ENCODE measurements around the gene BNC2.

DNA sequence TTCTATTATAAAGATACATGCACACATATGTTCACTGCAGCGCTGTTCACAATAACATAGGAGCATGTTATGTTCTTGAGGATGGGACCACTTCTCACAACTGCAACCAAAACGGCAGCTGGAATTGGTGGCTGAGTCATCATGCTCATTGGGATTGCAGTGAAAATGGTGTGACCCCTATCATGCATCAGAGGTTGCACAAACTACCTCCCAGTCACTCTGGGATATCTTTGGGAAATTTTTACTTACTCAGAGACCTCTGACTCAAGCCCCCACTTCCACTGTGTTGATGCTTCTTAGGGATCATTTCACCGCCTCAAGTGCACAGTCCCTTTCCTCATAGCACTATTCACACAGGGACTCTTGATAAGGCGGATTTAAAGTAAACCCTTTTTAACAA lies 474.1 kb downstream of the BNC2 start:
- TF ChIP-seq, protein P1, sequence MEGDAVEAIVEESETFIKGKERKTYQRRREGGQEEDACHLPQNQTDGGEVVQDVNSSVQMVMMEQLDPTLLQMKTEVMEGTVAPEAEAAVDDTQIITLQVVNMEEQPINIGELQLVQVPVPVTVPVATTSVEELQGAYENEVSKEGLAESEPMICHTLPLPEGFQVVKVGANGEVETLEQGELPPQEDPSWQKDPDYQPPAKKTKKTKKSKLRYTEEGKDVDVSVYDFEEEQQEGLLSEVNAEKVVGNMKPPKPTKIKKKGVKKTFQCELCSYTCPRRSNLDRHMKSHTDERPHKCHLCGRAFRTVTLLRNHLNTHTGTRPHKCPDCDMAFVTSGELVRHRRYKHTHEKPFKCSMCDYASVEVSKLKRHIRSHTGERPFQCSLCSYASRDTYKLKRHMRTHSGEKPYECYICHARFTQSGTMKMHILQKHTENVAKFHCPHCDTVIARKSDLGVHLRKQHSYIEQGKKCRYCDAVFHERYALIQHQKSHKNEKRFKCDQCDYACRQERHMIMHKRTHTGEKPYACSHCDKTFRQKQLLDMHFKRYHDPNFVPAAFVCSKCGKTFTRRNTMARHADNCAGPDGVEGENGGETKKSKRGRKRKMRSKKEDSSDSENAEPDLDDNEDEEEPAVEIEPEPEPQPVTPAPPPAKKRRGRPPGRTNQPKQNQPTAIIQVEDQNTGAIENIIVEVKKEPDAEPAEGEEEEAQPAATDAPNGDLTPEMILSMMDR (IDR thresholded peaks at IDR 0.05) = no peak
- TF ChIP-seq POLR2A (IDR thresholded peaks at IDR 0.05) = no peak

Data from Peyer's patch (tissue), 4 donors.